Pancreas (tissue), 10 donors: ENCODE measurements around the gene CLK2. TPM values are rescaled to one million over a fixed set of nuclear protein-coding genes. Genes with fewer than 3 reads are reported as not detected.
A peak's percentile ranks its signal among the peaks of the same experiment; 100 is the strongest.
"Not testable (repeated sequence)": the region's sequence is repeated elsewhere in the genome, so short reads cannot be mapped to it uniquely, and the experiment has no call there.

ENCODE experiments used
- ATAC-seq, 4 donors: fragments of 200-7000 bp; cut with Tn5 transposase; one replicate each; pipeline versions ENCODE4 v1.8.0 to v1.9.1; 2020; ENCODE audit warnings: mild to moderate bottlenecking in 4 of 4, moderate library complexity in 4 of 4
- DNase-seq, 6 donors: peaks; one replicate each; pipeline ENCODE4 v3.0.0-alpha.2; 2020
- FAIRE-seq: peaks from 2 replicates; lab custom pipeline; 2012; peaks lifted over from hg19 to GRCh38; lab: Jason Lieb, UNC
- H3K27ac ChIP-seq, 4 donors: fragments of 200-600 bp; sonication (generic); 1 replicate in 3 of 4; 2 replicates in 1 of 4; pipeline versions ENCODE4 v1.5.0 to v1.8.0; 2020
- H3K27me3 ChIP-seq, 4 donors: fragments of 200-600 bp; one replicate each; pipeline ENCODE4 v1.8.0; 2021
- H3K36me3 ChIP-seq, 3 donors: fragments of 200-600 bp; sonication (generic) in 1 of 3; one replicate each; pipeline versions ENCODE4 v1.5.0 to v1.8.0; 2020 to 2021
- H3K4me1 ChIP-seq, 3 donors: fragments of 200-600 bp; one replicate each; pipeline ENCODE4 v1.8.0; 2021
- H3K4me3 ChIP-seq, 4 donors: fragments of 200-600 bp; sonication (generic) in 2 of 4; one replicate each; pipeline versions ENCODE4 v1.5.0 to v1.8.0; 2020 to 2021
- H3K9me3 ChIP-seq, 4 donors: fragments of 200-600 bp; one replicate each; pipeline ENCODE4 v1.8.0; 2021
- WGBS, 2 donors: extraction: QIAGEN DNeasy Blood & Tissue Kit; methylation state at CpG; one replicate each; pipeline ENCODE4 v1.1.7; 2013; 5-methylcytosine and 5-hydroxymethylcytosine counted together
- intact Hi-C, 3 donors: fragments of 100-400 bp; cut with DNase I; formaldehyde crosslinking; loops; one replicate each; pipeline versions ENCODE4 v1.11.1 to v1.14.2; 2022
- polyA plus RNA-seq, 2 donors: library from polyadenylated mRNA; stranded (reverse); fragments of 200-250 nt; gene quantifications; one replicate each; pipeline ENCODE4 v1.2.3, GENCODE V29; 2013
- total RNA-seq, 6 donors: library from RNA; stranded (reverse); fragmentation: NEBNext Ultra II Directional in 4 of 6; extraction: Animal tissue kit (Norgen Biotek cat#: 25700) in 4 of 6; gene quantifications; one replicate each; pipeline versions ENCODE4 v1.2.1 to v1.2.4, GENCODE V29; 2021 to 2023
- TF ChIP-seq, protein P1 (sequence below), 4 donors: fragments of 200-600 bp; sonication (generic) in 3 of 4; IDR thresholded peaks; one replicate each; pipeline versions ENCODE4 v1.5.0 to v1.8.0; 2021; ENCODE audit warnings: antibody characterized with exemption in 4 of 4
- donor health status: healthy with polysubstance abuse.
- donor health status: DM: no; HTN: no; CAD: no; lungs with moderate emphysema.
- donor health status: DM: no; HTN: no; CAD: no.
- donor health status: control.
- donor health status: control.
- donor health status: Bipolar disorder and iron deficiency.
- donor health status: DM: yes; HTN: yes; CAD: no.
- donor health status: DM: no; HTN: no; CAD: no.
- donor health status: DM: no; HTN: no; CAD: no.
- donor health status: DM: yes; HTN: yes; CAD: no.

Gene CLK2
- total and polyA plus RNA-seq, 8 donors: 15.7 to 89.4 (median 21.6) TPM

DNA sequence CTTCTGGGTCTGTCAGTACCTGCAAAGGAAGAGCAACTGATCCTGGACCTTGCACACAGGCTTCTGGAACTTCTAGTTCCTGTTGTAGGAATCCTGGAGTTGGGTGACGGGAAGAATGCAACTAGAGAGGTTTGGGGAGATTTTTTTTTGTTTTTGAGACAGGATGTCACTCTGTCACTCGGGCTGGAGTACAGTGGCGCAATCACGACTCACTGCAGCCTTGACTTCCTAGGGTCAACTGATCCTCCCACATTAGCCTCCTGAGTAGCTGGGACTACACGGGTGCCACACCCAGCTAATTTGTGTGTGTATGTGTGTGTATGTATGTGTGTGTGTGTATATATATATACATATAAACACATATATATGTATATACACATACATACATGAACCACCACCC, 36.9 kb downstream of the CLK2 start:
- H3K36me3 ChIP-seq: no peaks in the 10 kb centered on the region
- intact Hi-C loops: no loop called here
- ATAC-seq (no peak), DNase-seq (no peak), FAIRE-seq (no peak)
- H3K9me3 ChIP-seq: no peaks in the 10 kb centered on the region
- TF ChIP-seq, protein P1, sequence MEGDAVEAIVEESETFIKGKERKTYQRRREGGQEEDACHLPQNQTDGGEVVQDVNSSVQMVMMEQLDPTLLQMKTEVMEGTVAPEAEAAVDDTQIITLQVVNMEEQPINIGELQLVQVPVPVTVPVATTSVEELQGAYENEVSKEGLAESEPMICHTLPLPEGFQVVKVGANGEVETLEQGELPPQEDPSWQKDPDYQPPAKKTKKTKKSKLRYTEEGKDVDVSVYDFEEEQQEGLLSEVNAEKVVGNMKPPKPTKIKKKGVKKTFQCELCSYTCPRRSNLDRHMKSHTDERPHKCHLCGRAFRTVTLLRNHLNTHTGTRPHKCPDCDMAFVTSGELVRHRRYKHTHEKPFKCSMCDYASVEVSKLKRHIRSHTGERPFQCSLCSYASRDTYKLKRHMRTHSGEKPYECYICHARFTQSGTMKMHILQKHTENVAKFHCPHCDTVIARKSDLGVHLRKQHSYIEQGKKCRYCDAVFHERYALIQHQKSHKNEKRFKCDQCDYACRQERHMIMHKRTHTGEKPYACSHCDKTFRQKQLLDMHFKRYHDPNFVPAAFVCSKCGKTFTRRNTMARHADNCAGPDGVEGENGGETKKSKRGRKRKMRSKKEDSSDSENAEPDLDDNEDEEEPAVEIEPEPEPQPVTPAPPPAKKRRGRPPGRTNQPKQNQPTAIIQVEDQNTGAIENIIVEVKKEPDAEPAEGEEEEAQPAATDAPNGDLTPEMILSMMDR (IDR thresholded peaks at IDR 0.05): no peak
- no peak overlapping the region for H3K27ac ChIP-seq
- H3K27me3 ChIP-seq: no peaks in the 10 kb centered on the region
- no peaks in the 10 kb centered on the region for H3K4me1 ChIP-seq
- 84 to 91% methylated on average over 5 of the region's 5 CpGs for WGBS, 2 donors
- no peak overlapping the region for H3K4me3 ChIP-seq

DNA sequence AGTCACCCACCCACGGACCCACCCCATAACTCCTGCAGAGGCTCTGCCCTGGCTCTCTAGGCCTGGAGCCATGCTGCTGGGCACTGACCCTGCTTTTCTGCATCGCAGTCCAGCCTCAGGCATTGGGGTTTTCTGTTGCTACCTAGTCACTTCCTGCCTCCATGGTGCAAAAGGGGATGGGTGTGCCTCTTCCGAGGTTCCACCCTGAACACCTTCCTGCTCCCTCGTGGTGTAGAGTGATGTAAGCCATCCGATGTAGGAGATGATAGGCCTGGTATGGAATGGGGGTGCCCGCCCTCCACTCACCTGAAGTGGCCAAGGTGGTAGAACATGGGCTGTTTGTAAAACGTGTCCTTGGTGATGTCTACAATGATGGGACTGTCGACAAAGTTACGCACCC, 37.9 kb downstream of the CLK2 start:
- H3K27me3 ChIP-seq, FAIRE-seq, ATAC-seq, H3K36me3 ChIP-seq, H3K9me3 ChIP-seq, H3K4me1 ChIP-seq, H3K4me3 ChIP-seq, intact Hi-C loops, DNase-seq, H3K27ac ChIP-seq: not testable (repeated sequence)
- 82 to 89% methylated on average over 7 to 8 of the region's 9 CpGs for WGBS, 2 donors

DNA sequence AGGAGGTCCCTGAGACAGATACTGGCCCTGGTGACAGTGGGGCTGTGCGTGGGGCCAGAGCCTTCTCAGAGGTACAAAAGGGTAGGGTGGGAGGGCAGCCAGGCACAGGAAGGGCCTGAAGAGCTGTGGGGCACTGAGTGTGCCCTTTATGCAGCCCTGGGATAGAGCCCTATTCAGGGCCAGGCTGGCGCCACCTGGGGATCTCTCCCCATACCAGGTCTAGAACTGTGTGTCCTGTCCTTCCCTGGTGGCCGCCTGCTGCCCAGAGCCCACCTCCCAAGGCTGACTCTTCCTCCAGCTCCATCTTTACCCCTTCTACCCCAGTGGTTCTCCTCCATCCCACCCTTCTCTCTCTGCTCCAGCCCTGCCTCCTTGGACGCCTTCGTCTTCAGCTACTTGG, 39.8 kb downstream of the CLK2 start:
- DNase-seq, H3K27me3 ChIP-seq, H3K4me1 ChIP-seq, ATAC-seq, H3K4me3 ChIP-seq, FAIRE-seq, H3K27ac ChIP-seq, intact Hi-C loops, H3K9me3 ChIP-seq, H3K36me3 ChIP-seq: not testable (repeated sequence)
- 95 to 100% methylated on average over 1 of the region's 5 CpGs for WGBS, 2 donors

DNA sequence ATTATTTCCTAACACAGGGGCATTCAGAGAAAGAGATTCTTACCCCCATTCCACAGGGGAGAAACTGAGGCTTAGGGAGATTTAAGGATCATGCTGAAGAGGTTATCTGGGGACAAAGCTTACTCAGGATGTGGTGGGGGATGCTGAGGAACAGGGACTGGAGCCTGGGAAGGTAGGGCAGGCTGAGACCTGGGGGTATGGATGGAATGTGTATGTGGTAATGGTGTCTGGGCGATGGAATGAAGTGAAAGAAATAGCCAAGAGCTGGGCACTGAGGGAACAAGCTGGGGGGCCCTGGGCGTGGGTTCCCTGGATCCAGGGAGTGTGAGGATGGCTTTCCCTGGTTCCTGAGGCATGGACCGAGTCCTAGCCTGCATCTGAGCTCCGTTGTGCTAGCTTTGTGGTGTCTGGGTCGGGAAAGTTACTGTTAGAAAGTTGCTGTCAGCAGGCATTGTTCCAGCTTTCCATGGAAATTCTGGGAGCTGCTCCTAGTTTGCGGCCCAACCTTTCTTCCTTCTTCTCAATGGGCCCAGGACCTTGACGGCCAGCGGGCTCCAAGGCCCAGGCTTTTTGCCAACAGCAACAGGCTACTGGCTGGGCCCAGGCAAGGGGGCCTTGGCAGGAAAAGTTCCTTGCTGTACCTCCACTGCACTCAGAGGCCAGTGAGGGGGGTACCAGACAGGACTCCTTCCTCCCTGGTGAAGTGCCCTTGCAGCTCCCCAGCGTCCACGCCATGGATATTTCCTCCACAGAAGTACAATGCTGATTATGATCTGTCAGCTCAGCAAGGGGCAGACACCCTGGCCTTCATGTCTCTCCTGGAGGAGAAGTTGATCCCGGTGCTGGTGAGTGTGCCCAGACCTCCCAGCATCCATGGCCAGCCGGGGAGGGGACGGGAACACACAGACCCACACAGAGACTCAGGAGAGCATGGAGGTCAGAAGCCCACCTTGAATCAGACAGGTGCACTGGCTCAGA, 41.0 kb downstream of the CLK2 start:
- not testable (repeated sequence) for FAIRE-seq

DNA sequence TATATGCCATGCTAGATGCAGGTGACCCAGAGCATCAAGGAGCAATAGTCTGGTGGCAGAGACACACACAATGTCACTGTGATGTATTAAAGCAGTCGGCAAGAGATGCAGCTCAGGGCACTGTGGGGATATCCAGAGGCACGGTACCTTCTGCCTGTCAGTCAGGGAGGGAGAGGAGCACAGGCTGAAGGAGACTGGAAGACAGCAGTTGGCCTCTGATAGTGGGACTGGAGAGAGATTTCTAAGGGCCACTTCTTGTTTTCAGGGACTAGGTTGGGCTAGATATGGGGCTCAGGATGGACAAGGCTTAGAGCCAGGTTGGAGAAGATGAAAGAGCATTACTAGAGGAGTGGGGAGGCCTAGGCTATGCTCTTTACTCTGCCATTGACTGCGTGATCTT, 42.0 kb downstream of the CLK2 start:
- FAIRE-seq, ATAC-seq, H3K27ac ChIP-seq, H3K4me3 ChIP-seq, H3K4me1 ChIP-seq, H3K9me3 ChIP-seq, H3K36me3 ChIP-seq, H3K27me3 ChIP-seq, DNase-seq, intact Hi-C loops: not testable (repeated sequence)
- WGBS, 2 donors: 85% methylated on average over 3 of the region's 3 CpGs

More for the DNA sequence above, 41.0 kb downstream of the CLK2 start:
- H3K4me3 ChIP-seq, H3K4me1 ChIP-seq, H3K27me3 ChIP-seq, intact Hi-C loops, H3K36me3 ChIP-seq, H3K9me3 ChIP-seq: not testable (repeated sequence)
- DNase-seq (peak in 4 of 6 donors; percentile 40 to 68 (median 58)), ATAC-seq (peak in 2 of 4 donors; percentile 5 to 28)
- 40 to 54% methylated on average over 13 of the region's 13 CpGs for WGBS, 2 donors
- peak overlapping the region in 2 of 4 donors; percentile 30 to 33 for H3K27ac ChIP-seq

DNA sequence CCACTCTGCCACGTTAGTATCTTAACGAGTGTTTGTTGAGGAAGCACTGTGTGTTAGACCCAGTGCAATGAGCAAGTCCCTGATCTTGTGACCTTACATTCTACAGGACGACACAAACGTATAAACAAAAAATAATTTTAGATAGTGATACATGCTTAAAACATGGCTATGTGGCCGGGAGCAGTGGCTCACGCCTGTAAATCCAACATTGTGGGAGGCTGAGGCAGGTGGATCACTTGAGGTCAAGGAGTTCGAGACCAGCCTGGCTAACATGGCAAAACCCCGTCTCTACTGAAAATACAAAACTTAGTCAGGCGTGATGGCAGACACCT, 45.2 kb downstream of the CLK2 start:
- DNase-seq (peak in 1 of 6 donors; percentile 9), ATAC-seq (no peak), FAIRE-seq (no peak)
- H3K36me3 ChIP-seq: no peaks in the 10 kb centered on the region
- peaks cover 0 to 4% (median 0%) of the 10 kb centered on the region in 3 donors for H3K4me1 ChIP-seq
- no peaks in the 10 kb centered on the region for H3K9me3 ChIP-seq
- WGBS, 2 donors: 56% methylated on average over 9 of the region's 9 CpGs
- TF ChIP-seq, protein P1 (IDR thresholded peaks at IDR 0.05): no peak
- H3K27ac ChIP-seq: peak overlapping the region in 2 of 4 donors; percentile 85
- H3K27me3 ChIP-seq: no peaks in the 10 kb centered on the region
- H3K4me3 ChIP-seq: peak overlapping the region; percentile 4 to 70 (median 32)
- intact Hi-C loops: no loop called here
